OCI-LY1 (cell line): ENCODE data around the gene UBE4B.

Source experiments
- CTCF ChIP-seq: fragments of 200-600 bp; sonication (generic), shearing (Covaris generic); IDR thresholded peaks from 2 replicates; pipeline ENCODE4 v1.5.1; 2017; ENCODE audit warnings: mild to moderate bottlenecking, antibody characterized with exemption, low read length, moderate library complexity, mixed read lengths
- EZH2 ChIP-seq: fragments of 200-600 bp; sonication (generic), shearing (Covaris generic); IDR thresholded peaks from 2 replicates; pipeline ENCODE4 v1.8.0; 2017; ENCODE audit warnings: borderline replicate concordance, mixed run types, mild to moderate bottlenecking, antibody characterized with exemption, low read length, moderate library complexity, mixed read lengths

GRCh38 chr1:10178597-10179405, 146.0 kb downstream of the UBE4B start:
- TF ChIP-seq CTCF (no peak), EZH2 (no peak)
